B cell (primary cell): ENCODE measurements around the gene RAP1GDS1.

Experiments used
- EZH2 ChIP-seq: IDR thresholded peaks from 2 replicates; pipeline ENCODE4 v1.6.1; 2012; ENCODE audit warnings: borderline replicate concordance, low read depth, mild to moderate bottlenecking, moderate library complexity, low read length; ENCODE audit not compliant: insufficient read depth, poor library complexity, severe bottlenecking
- TF ChIP-seq, protein P1 (sequence below): fragments of 200-600 bp; IDR thresholded peaks from one replicate; pipeline ENCODE4 v1.8.0; 2022; ENCODE audit warnings: antibody characterized with exemption, mild to moderate bottlenecking

DNA sequence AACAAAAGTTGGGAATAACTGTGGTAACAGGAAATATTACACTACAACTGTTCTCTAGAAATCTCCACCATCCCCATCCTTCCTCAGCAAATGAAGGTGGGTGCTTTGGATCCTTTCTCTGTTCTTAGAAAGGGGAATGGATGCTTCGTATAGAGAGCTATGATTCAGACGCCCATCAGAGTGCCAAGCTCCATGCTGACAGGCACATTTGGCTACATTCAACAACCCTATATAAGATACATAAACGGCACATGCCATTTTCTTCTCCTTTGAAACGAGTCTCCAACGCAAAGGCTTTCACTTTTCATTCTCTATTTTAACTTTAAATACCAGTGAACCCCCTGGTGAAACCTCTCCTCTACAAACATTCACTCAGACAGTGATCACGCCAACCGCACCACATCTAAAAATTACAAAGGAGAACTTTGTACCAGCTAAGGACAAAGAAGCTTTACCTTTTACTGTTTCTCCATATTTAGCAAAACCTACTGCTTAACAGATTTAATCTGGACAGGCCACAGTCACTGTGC lies 224.7 kb downstream of the RAP1GDS1 start:
- TF ChIP-seq, protein P1, sequence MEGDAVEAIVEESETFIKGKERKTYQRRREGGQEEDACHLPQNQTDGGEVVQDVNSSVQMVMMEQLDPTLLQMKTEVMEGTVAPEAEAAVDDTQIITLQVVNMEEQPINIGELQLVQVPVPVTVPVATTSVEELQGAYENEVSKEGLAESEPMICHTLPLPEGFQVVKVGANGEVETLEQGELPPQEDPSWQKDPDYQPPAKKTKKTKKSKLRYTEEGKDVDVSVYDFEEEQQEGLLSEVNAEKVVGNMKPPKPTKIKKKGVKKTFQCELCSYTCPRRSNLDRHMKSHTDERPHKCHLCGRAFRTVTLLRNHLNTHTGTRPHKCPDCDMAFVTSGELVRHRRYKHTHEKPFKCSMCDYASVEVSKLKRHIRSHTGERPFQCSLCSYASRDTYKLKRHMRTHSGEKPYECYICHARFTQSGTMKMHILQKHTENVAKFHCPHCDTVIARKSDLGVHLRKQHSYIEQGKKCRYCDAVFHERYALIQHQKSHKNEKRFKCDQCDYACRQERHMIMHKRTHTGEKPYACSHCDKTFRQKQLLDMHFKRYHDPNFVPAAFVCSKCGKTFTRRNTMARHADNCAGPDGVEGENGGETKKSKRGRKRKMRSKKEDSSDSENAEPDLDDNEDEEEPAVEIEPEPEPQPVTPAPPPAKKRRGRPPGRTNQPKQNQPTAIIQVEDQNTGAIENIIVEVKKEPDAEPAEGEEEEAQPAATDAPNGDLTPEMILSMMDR: no peak
- TF ChIP-seq EZH2: no peak
